MCF 10A (cell line): ENCODE data around the gene PCYT2. TPM values are rescaled to one million over a fixed set of nuclear protein-coding genes. Genes with fewer than 3 reads are reported as not detected.

ENCODE experiments used
- BruUV-seq: library from RNA; stranded (reverse); fragments of 400-500 nt; replicated peaks from 2 replicates; lab custom pipeline; 2021; lab: Mats Ljungman, UMichigan
- CTCF ChIA-PET: fragments of 300-600 bp; sonication (Branson Sonifier 250); formaldehyde crosslinking; extraction: SDS; loops from one replicate; lab custom pipeline; 2021; ENCODE audit warnings: antibody characterized with exemption, inconsistent platforms; lab: Yijun Ruan, JAX
- POLR2A ChIA-PET: fragments of 300-600, 350-650 bp; sonication (Branson Sonifier 250); formaldehyde crosslinking; extraction: SDS; loops from one replicate; lab custom pipeline; 2020; ENCODE audit warnings: antibody characterized with exemption, inconsistent platforms; lab: Yijun Ruan, JAX
- DNase-seq: peaks from one replicate; pipeline ENCODE4 v3.0.0-alpha.2; 2018; ENCODE audit not compliant: unreplicated experiment
- H3K27ac Mint-ChIP-seq: one replicate; pipeline ENCODE4 v1.8.0; 2022; ENCODE audit warnings: mild to moderate bottlenecking, low read depth, mixed read lengths; ENCODE audit not compliant: unreplicated experiment
- H3K27me3 Mint-ChIP-seq: one replicate; pipeline ENCODE4 v1.8.0; 2022; ENCODE audit warnings: mixed read lengths; ENCODE audit not compliant: insufficient read depth, unreplicated experiment
- H3K36me3 Mint-ChIP-seq: one replicate; pipeline ENCODE4 v1.8.0; 2022; ENCODE audit warnings: mild to moderate bottlenecking, moderate library complexity, mixed read lengths; ENCODE audit not compliant: insufficient read depth, unreplicated experiment
- H3K4me1 Mint-ChIP-seq: one replicate; pipeline ENCODE4 v1.8.0; 2022; ENCODE audit warnings: mixed read lengths; ENCODE audit not compliant: insufficient read depth, unreplicated experiment
- H3K4me3 Mint-ChIP-seq: one replicate; pipeline ENCODE4 v1.8.0; 2022; ENCODE audit warnings: mild to moderate bottlenecking, moderate library complexity, mixed read lengths; ENCODE audit not compliant: unreplicated experiment
- H3K9me3 Mint-ChIP-seq: one replicate; pipeline ENCODE4 v1.8.0; 2022; ENCODE audit warnings: mixed read lengths; ENCODE audit not compliant: unreplicated experiment
- CTCF ChIP-seq: fragments of 200-600 bp; IDR thresholded peaks from one replicate; pipeline ENCODE4 v1.8.0; 2022; ENCODE audit warnings: antibody characterized with exemption, mild to moderate bottlenecking; ENCODE audit not compliant: unreplicated experiment
- intact Hi-C: fragments of 100-400 bp; cut with micrococcal nuclease; formaldehyde crosslinking; loops from 2 replicates; pipeline ENCODE4 v1.14.1; 2022
- total RNA-seq: library from RNA; stranded (reverse); gene quantifications from 2 replicates; pipeline ENCODE4 v1.2.3, GENCODE V29; 2022

PCYT2 gene
- total RNA-seq, 1 experiment from 2014 or later: 26.8 TPM

- BruUV-seq: no TSS peak
- TF ChIP-seq CTCF: no peak
- H3K27me3 Mint-ChIP-seq: no peaks in the 10 kb centered on the region
- peak overlapping the region; percentile 72 for H3K4me3 Mint-ChIP-seq
- H3K36me3 Mint-ChIP-seq: peaks cover 64% of the 10 kb centered on the region
- intact Hi-C loops: no loop called here
- H3K27ac Mint-ChIP-seq: peak overlapping the region; percentile 69
- POLR2A ChIA-PET: interaction anchor here (0.6 to 4.1 kb wide), 14 partner anchors 9 to 318 kb away, joined by 3 to 27 read pairs (median 8); partner anchors contain the start of genes ARL16, HGS, MCRIP1 and MRPL12
- DNase-seq: peak; percentile 53
- H3K4me1 Mint-ChIP-seq: peaks cover 18% of the 10 kb centered on the region
- CTCF ChIA-PET: interaction anchor here (0.6 to 0.7 kb wide), 2 partner anchors 41 to 111 kb away, joined by 3 read pairs; no protein-coding TSS in a partner anchor
- H3K9me3 Mint-ChIP-seq: no peaks in the 10 kb centered on the region
Measured at GRCh38 chr17:81870131-81870980, 40.8 kb downstream of the PCYT2 start.

- TF ChIP-seq CTCF: peak; percentile 84
- intact Hi-C loops: loop anchor here (10.0 kb wide), 1 partner anchor 45 kb away; the partner anchor contains the start of genes PCYT2 and SIRT7
- POLR2A ChIA-PET: interaction anchor here (0.7 to 3.8 kb wide), 13 partner anchors 8 to 229 kb away, joined by 3 to 27 read pairs (median 7); partner anchors contain the start of genes ARL16, HGS, MCRIP1 and MRPL12
- peak; percentile 40 for DNase-seq
- Mint-ChIP-seq H3K4me1 (peaks cover 18% of the 10 kb centered on the region), H3K4me3 (peak overlapping the region; percentile 72), H3K27me3 (no peaks in the 10 kb centered on the region), H3K9me3 (no peaks in the 10 kb centered on the region), H3K27ac (peak overlapping the region; percentile 69), H3K36me3 (peaks cover 70% of the 10 kb centered on the region)
- BruUV-seq: no TSS peak
- CTCF ChIA-PET: interaction anchor here (0.6 to 0.7 kb wide), 5 partner anchors 24 to 795 kb away, joined by 3 read pairs; no protein-coding TSS in a partner anchor
Measured at GRCh38 chr17:81869221-81870130, 41.7 kb downstream of the PCYT2 start.

- H3K36me3 Mint-ChIP-seq: peaks cover 77% of the 10 kb centered on the region
- H3K27me3 Mint-ChIP-seq: no peaks in the 10 kb centered on the region
- H3K27ac Mint-ChIP-seq: peak overlapping the region; percentile 69
- ChIA-PET CTCF (interaction anchor here (0.6 to 0.7 kb wide), 3 partner anchors 24 to 796 kb away, joined by 3 read pairs; no protein-coding TSS in a partner anchor), POLR2A (interaction anchor here (0.6 to 3.8 kb wide), 7 partner anchors 7 to 67 kb away, joined by 3 to 27 read pairs (median 17); partner anchors contain the start of gene P4HB)
- H3K4me1 Mint-ChIP-seq: peaks cover 19% of the 10 kb centered on the region
- intact Hi-C loops: loop anchor here (10.0 kb wide), 1 partner anchor 46 kb away; the partner anchor contains the start of genes PCYT2 and SIRT7
- peak; percentile 77 for DNase-seq
- TF ChIP-seq CTCF: no peak
- peak overlapping the region; percentile 72 for H3K4me3 Mint-ChIP-seq
- H3K9me3 Mint-ChIP-seq: no peaks in the 10 kb centered on the region
- BruUV-seq: TSS peak; percentile 56
Measured at GRCh38 chr17:81868674-81869220, 42.5 kb downstream of the PCYT2 start.
